ENCODE results near the gene TMEM138. TPM values are rescaled to one million over a fixed set of nuclear protein-coding genes. Genes with fewer than 3 reads are reported as not detected.

Gene TMEM138
- total RNA-seq, 1 experiment from 2014 or later = 43.6 TPM

DNA sequence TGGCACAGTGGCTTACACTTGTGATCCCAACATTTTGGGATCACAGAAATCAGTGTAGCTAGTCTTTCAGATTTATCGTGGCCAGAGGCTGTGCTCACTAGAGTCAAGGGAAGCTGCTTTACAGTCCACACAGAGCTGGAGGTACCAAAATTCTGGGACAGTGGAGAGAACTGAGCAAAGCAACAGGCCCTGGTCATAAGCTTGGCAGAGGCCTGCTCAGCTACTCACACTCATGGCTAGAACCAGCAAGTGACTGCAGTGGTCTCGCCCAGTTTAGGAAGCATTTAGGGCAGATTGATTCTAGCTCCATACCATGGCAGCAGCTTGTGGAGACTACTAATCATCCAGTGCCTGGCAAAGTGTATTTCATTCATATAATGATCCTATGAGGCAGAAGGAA is 39.0 kb downstream of the TMEM138 start:
- Histone ChIP-seq H3K27me3 (ENCODE audit: insufficient read depth, low read length) (no peaks in the 10 kb centered on the region), H3K9ac (ENCODE audit: extremely low read depth, insufficient read length, low read length) (no peak overlapping the region), H3K79me1 (ENCODE audit: insufficient read depth, low read depth, low read length, poor library complexity, severe bottlenecking) (no peaks in the 10 kb centered on the region), H4K8ac (replicated peaks; ENCODE audit: insufficient read length, low read depth, low read length) (no peak overlapping the region), H3K27ac (ENCODE audit: insufficient read length, low read depth, low read length) (no peak overlapping the region), H3K9me3 (ENCODE audit: control insufficient read depth, low read depth, low read length) (no peaks in the 10 kb centered on the region), H3K18ac (ENCODE audit: insufficient read length, low read depth, low read length) (no peak overlapping the region), H2BK15ac (ENCODE audit: low read depth, low read length) (no peak overlapping the region), H2BK12ac (ENCODE audit: insufficient read length, low read depth, low read length) (no peak overlapping the region), H3K14ac (ENCODE audit: insufficient read depth, low read length) (no peak overlapping the region), H3K23me2 (ENCODE audit: insufficient read length, low read depth, low read length, poor library complexity, severe bottlenecking) (no peaks in the 10 kb centered on the region), H3K56ac (ENCODE audit: insufficient read length, low read depth, low read length) (no peak overlapping the region), H3K4ac (ENCODE audit: low read depth, low read length) (no peak overlapping the region), H2BK120ac (ENCODE audit: low read depth, low read length, poor library complexity, severe bottlenecking) (no peak overlapping the region), H3K4me2 (ENCODE audit: insufficient read depth, insufficient read length, low read length) (no peak overlapping the region), H2AFZ (ENCODE audit: low read length) (no peak overlapping the region), H3K79me2 (ENCODE audit: insufficient read depth, low read length) (no peaks in the 10 kb centered on the region), H3K4me1 (ENCODE audit: insufficient read depth, low read length) (no peaks in the 10 kb centered on the region), H4K91ac (ENCODE audit: insufficient read length, low read depth, low read length) (no peak overlapping the region), H4K5ac (ENCODE audit: insufficient read length, low read depth, low read length) (no peak overlapping the region), H2BK5ac (ENCODE audit: insufficient read length, low read length) (no peak overlapping the region), H2BK20ac (ENCODE audit: low read depth, low read length, poor library complexity, severe bottlenecking) (no peak overlapping the region), H4K20me1 (ENCODE audit: control insufficient read depth, insufficient read depth, insufficient read length) (no peaks in the 10 kb centered on the region), H3T11ph (ENCODE audit: low read length) (no peak overlapping the region), H2AK5ac (ENCODE audit: insufficient read length, low read length) (no peak overlapping the region), H3K23ac (ENCODE audit: insufficient read length, low read depth, low read length) (no peak overlapping the region)
- TF ChIP-seq, protein P1, sequence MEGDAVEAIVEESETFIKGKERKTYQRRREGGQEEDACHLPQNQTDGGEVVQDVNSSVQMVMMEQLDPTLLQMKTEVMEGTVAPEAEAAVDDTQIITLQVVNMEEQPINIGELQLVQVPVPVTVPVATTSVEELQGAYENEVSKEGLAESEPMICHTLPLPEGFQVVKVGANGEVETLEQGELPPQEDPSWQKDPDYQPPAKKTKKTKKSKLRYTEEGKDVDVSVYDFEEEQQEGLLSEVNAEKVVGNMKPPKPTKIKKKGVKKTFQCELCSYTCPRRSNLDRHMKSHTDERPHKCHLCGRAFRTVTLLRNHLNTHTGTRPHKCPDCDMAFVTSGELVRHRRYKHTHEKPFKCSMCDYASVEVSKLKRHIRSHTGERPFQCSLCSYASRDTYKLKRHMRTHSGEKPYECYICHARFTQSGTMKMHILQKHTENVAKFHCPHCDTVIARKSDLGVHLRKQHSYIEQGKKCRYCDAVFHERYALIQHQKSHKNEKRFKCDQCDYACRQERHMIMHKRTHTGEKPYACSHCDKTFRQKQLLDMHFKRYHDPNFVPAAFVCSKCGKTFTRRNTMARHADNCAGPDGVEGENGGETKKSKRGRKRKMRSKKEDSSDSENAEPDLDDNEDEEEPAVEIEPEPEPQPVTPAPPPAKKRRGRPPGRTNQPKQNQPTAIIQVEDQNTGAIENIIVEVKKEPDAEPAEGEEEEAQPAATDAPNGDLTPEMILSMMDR (conservative IDR thresholded peaks at IDR 0.05) = no peak
- Mint-ChIP-seq H3K27me3 (ENCODE audit: low read depth) (no peaks in the 10 kb centered on the region), H3K9me3 (no peaks in the 10 kb centered on the region), H3K4me1 (no peaks in the 10 kb centered on the region), H3K36me3 (ENCODE audit: insufficient read depth in 1 of 3, low read depth in 3 of 3) (peaks cover 26 to 56% (median 56%) of the 10 kb centered on the region in 3 experiments), H3K4me3 (no peak overlapping the region), H3K27ac (peak overlapping the region in 1 of 3 experiments; percentile 14; a peak in 2 of 7 replicates)
- no CpG with 5 or more reads among the region's 2 CpGs for WGBS (ENCODE audit: extremely low coverage, insufficient read length, low lambda C conversion rate)
- DNase-seq = no peak
